Hepatocyte (in vitro differentiated cells): Measurements from ENCODE around the gene MAGI2.

Experiments
- EZH2phosphoT487 ChIP-seq: fragments of 200-600 bp; sonication (generic); IDR thresholded peaks from one replicate; pipeline ENCODE4 v1.6.1; 2018; ENCODE audit warnings: antibody characterized with exemption, mild to moderate bottlenecking, low read depth, moderate library complexity; ENCODE audit not compliant: unreplicated experiment, severe bottlenecking
- TF ChIP-seq, protein P1 (sequence below): fragments of 200-600 bp; sonication (generic); IDR thresholded peaks from 2 replicates; pipeline ENCODE4 v1.5.1; 2016; ENCODE audit warnings: antibody characterized with exemption, mild to moderate bottlenecking; ENCODE audit not compliant: poor library complexity

GRCh38 chr7:78594156-78594555, 859.3 kb downstream of the MAGI2 start:
- no peak for TF ChIP-seq EZH2phosphoT487
- TF ChIP-seq, protein P1, sequence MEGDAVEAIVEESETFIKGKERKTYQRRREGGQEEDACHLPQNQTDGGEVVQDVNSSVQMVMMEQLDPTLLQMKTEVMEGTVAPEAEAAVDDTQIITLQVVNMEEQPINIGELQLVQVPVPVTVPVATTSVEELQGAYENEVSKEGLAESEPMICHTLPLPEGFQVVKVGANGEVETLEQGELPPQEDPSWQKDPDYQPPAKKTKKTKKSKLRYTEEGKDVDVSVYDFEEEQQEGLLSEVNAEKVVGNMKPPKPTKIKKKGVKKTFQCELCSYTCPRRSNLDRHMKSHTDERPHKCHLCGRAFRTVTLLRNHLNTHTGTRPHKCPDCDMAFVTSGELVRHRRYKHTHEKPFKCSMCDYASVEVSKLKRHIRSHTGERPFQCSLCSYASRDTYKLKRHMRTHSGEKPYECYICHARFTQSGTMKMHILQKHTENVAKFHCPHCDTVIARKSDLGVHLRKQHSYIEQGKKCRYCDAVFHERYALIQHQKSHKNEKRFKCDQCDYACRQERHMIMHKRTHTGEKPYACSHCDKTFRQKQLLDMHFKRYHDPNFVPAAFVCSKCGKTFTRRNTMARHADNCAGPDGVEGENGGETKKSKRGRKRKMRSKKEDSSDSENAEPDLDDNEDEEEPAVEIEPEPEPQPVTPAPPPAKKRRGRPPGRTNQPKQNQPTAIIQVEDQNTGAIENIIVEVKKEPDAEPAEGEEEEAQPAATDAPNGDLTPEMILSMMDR, result no peak
